ENCODE data around the gene CES3. TPM values are rescaled to one million over a fixed set of nuclear protein-coding genes. Genes with fewer than 3 reads are reported as not detected.

CES3 gene
- polyA plus RNA-seq, 1 donor from 2014 or later: 1.8 TPM

DNA sequence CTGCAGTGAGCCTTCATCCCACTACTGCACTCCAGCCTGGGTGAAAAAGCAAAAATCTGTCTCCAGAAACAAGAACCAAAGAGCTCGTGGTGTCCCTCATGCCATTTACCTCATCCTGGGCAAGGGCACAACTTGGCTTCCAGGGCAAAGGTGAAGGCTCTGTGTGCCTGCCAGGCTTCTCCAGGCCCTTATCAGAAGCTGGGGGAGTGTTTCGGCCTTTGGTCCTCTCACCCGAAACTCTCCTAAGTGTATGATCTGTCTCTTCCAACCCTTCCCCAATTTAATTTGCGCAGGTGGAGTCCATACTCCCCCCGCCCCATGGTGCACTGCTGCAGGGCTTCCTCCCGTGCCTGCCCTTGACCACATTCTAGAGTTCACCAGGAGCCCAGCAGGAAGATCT lies 24.6 kb upstream of the CES3 start:
- Histone ChIP-seq H3K4me2 (ENCODE audit: low read length) (no peak overlapping the region), H3K27ac (ENCODE audit: low read length) (no peak overlapping the region), H3K9me2 (ENCODE audit: insufficient read depth, low read length) (no peaks in the 10 kb centered on the region), H3K27me3 (ENCODE audit: insufficient read depth, low read depth, low read length) (no peaks in the 10 kb centered on the region), H3K79me2 (replicated peaks; ENCODE audit: insufficient read depth, low read length) (peaks cover 10% of the 10 kb centered on the region), H4K20me1 (ENCODE audit: insufficient read depth) (peaks cover 5% of the 10 kb centered on the region), H3K4me3 (ENCODE audit: low read length) (peak overlapping the region; percentile 99), H3K9me3 (ENCODE audit: low read length) (no peaks in the 10 kb centered on the region), H3K36me3 (ENCODE audit: insufficient read depth, low read length) (no peaks in the 10 kb centered on the region), H3F3A (ENCODE audit: insufficient read depth, low read length, poor library complexity, severe bottlenecking) (no peaks in the 10 kb centered on the region), H2AFZ (ENCODE audit: low read depth, low read length) (no peak overlapping the region), H3K9ac (ENCODE audit: low read length) (no peak overlapping the region)
- no peak for TF ChIP-seq RAD21 (conservative IDR thresholded peaks at IDR 0.05)
- TF ChIP-seq MXI1 (conservative IDR thresholded peaks at IDR 0.05; ENCODE audit: poor library complexity, severe bottlenecking): no peak
- TF ChIP-seq, protein P1, sequence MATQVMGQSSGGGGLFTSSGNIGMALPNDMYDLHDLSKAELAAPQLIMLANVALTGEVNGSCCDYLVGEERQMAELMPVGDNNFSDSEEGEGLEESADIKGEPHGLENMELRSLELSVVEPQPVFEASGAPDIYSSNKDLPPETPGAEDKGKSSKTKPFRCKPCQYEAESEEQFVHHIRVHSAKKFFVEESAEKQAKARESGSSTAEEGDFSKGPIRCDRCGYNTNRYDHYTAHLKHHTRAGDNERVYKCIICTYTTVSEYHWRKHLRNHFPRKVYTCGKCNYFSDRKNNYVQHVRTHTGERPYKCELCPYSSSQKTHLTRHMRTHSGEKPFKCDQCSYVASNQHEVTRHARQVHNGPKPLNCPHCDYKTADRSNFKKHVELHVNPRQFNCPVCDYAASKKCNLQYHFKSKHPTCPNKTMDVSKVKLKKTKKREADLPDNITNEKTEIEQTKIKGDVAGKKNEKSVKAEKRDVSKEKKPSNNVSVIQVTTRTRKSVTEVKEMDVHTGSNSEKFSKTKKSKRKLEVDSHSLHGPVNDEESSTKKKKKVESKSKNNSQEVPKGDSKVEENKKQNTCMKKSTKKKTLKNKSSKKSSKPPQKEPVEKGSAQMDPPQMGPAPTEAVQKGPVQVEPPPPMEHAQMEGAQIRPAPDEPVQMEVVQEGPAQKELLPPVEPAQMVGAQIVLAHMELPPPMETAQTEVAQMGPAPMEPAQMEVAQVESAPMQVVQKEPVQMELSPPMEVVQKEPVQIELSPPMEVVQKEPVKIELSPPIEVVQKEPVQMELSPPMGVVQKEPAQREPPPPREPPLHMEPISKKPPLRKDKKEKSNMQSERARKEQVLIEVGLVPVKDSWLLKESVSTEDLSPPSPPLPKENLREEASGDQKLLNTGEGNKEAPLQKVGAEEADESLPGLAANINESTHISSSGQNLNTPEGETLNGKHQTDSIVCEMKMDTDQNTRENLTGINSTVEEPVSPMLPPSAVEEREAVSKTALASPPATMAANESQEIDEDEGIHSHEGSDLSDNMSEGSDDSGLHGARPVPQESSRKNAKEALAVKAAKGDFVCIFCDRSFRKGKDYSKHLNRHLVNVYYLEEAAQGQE (IDR thresholded peaks at IDR 0.05; ENCODE audit: borderline replicate concordance): no peak
- no peak for TF ChIP-seq TAF1 (IDR thresholded peaks at IDR 0.05; ENCODE audit: low read depth)
- no peak for TF ChIP-seq POLR2AphosphoS5 (IDR thresholded peaks at IDR 0.05)
- no peak for TF ChIP-seq EZH2 (IDR thresholded peaks at IDR 0.05; ENCODE audit: borderline replicate concordance, insufficient read depth, low read length, poor library complexity, severe bottlenecking)
- no peak for TF ChIP-seq EP300 (conservative IDR thresholded peaks at IDR 0.05; ENCODE audit: poor library complexity, severe bottlenecking)
- TF ChIP-seq, protein P2, sequence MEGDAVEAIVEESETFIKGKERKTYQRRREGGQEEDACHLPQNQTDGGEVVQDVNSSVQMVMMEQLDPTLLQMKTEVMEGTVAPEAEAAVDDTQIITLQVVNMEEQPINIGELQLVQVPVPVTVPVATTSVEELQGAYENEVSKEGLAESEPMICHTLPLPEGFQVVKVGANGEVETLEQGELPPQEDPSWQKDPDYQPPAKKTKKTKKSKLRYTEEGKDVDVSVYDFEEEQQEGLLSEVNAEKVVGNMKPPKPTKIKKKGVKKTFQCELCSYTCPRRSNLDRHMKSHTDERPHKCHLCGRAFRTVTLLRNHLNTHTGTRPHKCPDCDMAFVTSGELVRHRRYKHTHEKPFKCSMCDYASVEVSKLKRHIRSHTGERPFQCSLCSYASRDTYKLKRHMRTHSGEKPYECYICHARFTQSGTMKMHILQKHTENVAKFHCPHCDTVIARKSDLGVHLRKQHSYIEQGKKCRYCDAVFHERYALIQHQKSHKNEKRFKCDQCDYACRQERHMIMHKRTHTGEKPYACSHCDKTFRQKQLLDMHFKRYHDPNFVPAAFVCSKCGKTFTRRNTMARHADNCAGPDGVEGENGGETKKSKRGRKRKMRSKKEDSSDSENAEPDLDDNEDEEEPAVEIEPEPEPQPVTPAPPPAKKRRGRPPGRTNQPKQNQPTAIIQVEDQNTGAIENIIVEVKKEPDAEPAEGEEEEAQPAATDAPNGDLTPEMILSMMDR (IDR thresholded peaks at IDR 0.05; ENCODE audit: poor library complexity, severe bottlenecking): no peak
- TF ChIP-seq SMC3 (conservative IDR thresholded peaks at IDR 0.05; ENCODE audit: poor library complexity): no peak

DNA sequence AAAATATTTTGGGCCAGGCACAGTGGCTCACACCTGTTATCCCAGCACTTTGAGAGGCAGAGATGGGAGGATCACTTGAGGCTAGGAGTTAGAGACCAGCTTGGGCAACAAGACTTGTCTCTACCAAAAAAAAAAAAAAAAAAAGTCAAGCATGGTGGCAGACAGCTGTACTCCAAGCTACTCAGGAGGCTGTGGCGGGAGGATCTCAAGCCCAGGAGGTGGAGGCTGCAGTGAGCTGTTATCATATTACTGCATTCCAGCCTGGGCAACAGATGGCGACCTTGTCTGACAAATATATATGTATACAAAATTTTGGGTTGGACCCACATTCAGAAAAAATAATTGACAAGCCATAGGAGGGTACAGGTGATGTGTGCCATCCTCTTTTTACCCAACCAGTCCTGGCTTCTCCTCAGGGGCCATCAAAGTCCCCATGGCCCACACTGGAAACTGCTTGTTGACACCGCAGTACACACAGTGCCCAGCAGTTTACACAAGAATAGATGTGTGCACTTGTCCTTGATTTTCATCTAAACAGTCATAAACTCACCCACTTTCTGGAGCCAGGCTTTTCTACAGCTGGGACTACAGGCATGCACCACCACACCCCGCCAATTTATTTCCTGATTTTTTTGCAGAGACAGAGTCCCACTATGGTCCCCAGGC lies 24.0 kb upstream of the CES3 start:
- H3K79me2 ChIP-seq (replicated peaks; ENCODE audit: insufficient read depth, low read length): peaks cover 10% of the 10 kb centered on the region
- TF ChIP-seq EZH2 (IDR thresholded peaks at IDR 0.05; ENCODE audit: borderline replicate concordance, insufficient read depth, low read length, poor library complexity, severe bottlenecking): no peak
- no peak for TF ChIP-seq POLR2AphosphoS5 (IDR thresholded peaks at IDR 0.05)
- TF ChIP-seq EP300 (conservative IDR thresholded peaks at IDR 0.05; ENCODE audit: poor library complexity, severe bottlenecking): no peak
- no peak for TF ChIP-seq TAF1 (IDR thresholded peaks at IDR 0.05; ENCODE audit: low read depth)
- H3K27ac ChIP-seq (ENCODE audit: low read length): no peak overlapping the region
- no peak overlapping the region for H3K9ac ChIP-seq (ENCODE audit: low read length)
- H2AFZ ChIP-seq (ENCODE audit: low read depth, low read length): no peak overlapping the region
- peak overlapping the region; percentile 99 for H3K4me3 ChIP-seq (ENCODE audit: low read length)
- H3K9me2 ChIP-seq (ENCODE audit: insufficient read depth, low read length): no peaks in the 10 kb centered on the region
- no peaks in the 10 kb centered on the region for H3K9me3 ChIP-seq (ENCODE audit: low read length)
- H3K4me2 ChIP-seq (ENCODE audit: low read length): no peak overlapping the region
- no peaks in the 10 kb centered on the region for H3K27me3 ChIP-seq (ENCODE audit: insufficient read depth, low read depth, low read length)
- H4K20me1 ChIP-seq (ENCODE audit: insufficient read depth): peaks cover 5% of the 10 kb centered on the region
- no peaks in the 10 kb centered on the region for H3F3A ChIP-seq (ENCODE audit: insufficient read depth, low read length, poor library complexity, severe bottlenecking)
- no peaks in the 10 kb centered on the region for H3K36me3 ChIP-seq (ENCODE audit: insufficient read depth, low read length)
